ENCODE data around the gene GRIK1.
"Not testable (repeated sequence)": the region's sequence is repeated elsewhere in the genome, so short reads cannot be mapped to it uniquely, and the experiment has no call there.

GRIK1 gene

GRCh38 chr21:29626801-29627470, 312.9 kb downstream of the GRIK1 start:
- TF ChIP-seq ZNF274 (IDR thresholded peaks at IDR 0.05; ENCODE audit: low read depth, low read length) = no peak
- H3K4me3 ChIP-seq (ENCODE audit: low read length) = no peak overlapping the region

DNA sequence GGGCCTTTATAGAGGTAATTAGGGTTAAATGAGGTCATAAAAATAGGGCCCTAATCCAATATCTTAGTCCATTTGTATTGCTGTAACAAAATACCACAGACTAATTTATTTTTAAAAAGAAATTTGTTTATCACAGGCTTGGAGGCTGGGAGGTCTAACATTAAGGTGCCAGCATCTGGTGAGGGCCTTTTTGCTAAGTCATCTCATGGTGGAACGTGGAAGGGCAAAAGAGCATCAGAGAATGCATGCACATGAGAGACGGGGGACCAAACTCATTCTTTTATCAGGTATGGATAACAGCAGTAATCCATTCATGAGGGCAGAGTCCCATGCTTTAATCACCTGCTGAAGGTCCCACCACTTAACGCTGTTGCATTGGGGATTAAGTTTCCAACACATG, 313.8 kb downstream of the GRIK1 start:
- H3K4me3 ChIP-seq (ENCODE audit: low read length) = no peak overlapping the region
- TF ChIP-seq ZNF274 (IDR thresholded peaks at IDR 0.05; ENCODE audit: low read depth, low read length) = no peak

DNA sequence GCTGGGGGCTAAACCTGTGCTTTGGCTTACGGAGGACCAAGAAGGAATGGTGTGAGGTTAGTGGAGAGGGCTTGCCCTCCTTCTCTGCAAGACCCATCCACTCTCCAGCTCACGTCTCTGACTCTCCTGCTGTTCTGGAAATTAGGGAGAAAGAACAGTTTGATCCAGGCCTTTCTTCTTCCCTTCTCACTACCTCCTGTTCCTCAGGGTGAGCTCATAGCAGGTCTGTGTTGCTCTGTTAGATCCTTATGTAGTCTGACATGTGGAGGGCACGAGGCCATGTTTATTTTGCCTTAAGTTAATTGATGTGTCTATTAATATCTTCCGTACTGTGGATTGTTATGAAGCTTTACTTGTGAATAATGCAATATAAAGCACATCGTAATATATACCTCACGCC, 315.0 kb downstream of the GRIK1 start:
- no peak for TF ChIP-seq ZNF274 (IDR thresholded peaks at IDR 0.05; ENCODE audit: low read depth, low read length)
- H3K4me3 ChIP-seq (ENCODE audit: low read length) = no peak overlapping the region

DNA sequence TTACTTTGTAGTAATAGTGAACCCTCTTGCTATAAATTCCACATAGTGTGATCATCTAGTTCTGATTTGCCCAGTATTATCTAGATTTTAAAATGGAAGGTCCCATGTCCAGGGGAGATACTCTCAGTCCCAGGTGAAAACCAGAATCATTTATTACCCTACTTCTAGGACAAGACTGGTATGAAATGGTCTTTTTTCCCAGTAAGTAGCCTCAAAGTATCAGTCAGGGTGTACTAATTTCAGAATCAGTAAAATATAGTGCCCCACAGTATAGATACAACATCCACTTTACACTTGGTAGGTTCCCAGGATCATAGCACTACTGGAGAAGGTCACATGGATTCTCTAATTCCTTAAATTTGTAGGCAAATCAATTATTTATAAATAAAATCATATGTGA, 318.3 kb downstream of the GRIK1 start:
- H3K4me3 ChIP-seq (ENCODE audit: low read length) = no peak overlapping the region
- TF ChIP-seq ZNF274 (IDR thresholded peaks at IDR 0.05; ENCODE audit: low read depth, low read length) = no peak

GRCh38 chr21:29616209-29616751, 323.5 kb downstream of the GRIK1 start:
- no peak overlapping the region for H3K4me3 ChIP-seq (ENCODE audit: low read length)
- TF ChIP-seq ZNF274 (IDR thresholded peaks at IDR 0.05; ENCODE audit: low read depth, low read length) = no peak

DNA sequence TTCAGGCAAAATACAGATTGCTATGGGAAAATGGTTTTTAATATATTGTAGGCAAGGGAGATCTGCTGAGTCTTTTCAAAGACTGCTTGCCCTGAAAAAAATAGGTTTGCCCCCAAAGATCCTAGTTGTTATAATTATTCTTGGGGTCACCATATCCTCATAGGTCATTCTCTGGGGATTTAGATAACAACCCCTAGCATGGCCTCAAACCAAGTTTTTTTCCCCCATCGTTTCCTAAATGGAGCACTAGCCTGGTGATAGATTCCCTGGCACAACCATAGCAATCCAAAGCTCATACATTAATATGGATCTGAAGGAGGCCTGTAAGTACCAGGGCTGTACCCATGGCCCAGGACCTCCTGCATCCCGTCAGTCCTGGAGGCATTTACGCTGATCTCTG, 325.9 kb downstream of the GRIK1 start:
- H3K4me3 ChIP-seq (ENCODE audit: low read length) = no peak overlapping the region
- no peak for TF ChIP-seq ZNF274 (IDR thresholded peaks at IDR 0.05; ENCODE audit: low read depth, low read length)

DNA sequence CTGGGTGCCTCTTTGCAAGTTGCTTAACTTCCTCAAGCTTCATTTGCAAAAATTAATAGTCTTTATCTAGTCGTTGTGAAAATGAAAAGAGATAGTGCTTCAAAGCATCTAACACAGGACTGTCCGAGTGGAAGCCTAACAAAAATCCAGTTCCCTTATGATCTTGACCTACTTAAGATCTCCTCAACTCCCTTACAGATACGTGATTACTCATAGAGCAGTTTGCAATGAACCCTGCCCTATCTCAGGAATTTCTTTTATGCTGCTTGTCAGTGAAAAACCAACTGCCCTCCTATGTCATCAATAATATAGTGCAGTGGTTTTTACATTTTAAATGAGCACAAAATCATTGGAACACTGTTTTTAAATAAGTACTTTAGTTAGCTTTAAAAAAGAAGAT, 326.8 kb downstream of the GRIK1 start:
- no peak for TF ChIP-seq ZNF274 (IDR thresholded peaks at IDR 0.05; ENCODE audit: low read depth, low read length)
- no peak overlapping the region for H3K4me3 ChIP-seq (ENCODE audit: low read length)

DNA sequence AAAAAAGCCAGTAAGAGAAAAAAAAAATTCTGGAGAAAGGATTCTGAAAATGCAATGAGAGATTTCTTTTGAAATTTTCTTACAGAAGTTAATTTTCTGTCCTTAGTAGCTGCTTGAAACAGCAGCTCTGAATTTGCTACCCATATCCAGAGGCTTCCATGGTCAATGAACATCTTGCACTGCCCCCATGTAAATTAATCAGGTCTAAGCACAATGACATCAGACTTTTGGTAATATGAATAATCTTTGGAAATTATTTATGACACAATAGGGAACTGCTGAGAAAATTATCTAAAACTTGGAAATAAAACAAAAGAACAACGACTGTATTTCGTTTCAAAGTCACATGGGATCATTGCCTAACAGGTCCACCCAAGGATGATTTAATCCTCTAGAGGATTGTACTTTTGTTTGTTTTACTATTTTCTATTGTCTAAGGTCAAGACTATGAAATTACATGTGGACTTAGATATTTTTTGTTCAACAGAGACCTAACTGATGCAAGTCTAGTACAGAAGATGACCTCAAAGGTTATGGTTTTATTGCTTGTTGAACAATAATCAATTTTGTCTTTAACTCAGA, 328.9 kb downstream of the GRIK1 start:
- TF ChIP-seq ZNF274 (IDR thresholded peaks at IDR 0.05; ENCODE audit: low read depth, low read length) = no peak
- no peak overlapping the region for H3K4me3 ChIP-seq (ENCODE audit: low read length)

GRCh38 chr21:29606613-29607012, 333.2 kb downstream of the GRIK1 start:
- H3K4me3 ChIP-seq (ENCODE audit: low read length) = no peak overlapping the region
- no peak for TF ChIP-seq ZNF274 (IDR thresholded peaks at IDR 0.05; ENCODE audit: low read depth, low read length)

- H3K4me3 ChIP-seq (ENCODE audit: low read length) = not testable (repeated sequence)
These were observed 334.6 kb downstream of the GRIK1 start for GRCh38 chr21:29605219-29605618.

GRCh38 chr21:29604076-29604475, 335.7 kb downstream of the GRIK1 start:
- TF ChIP-seq ZNF274 (IDR thresholded peaks at IDR 0.05; ENCODE audit: low read depth, low read length) = no peak
- no peak overlapping the region for H3K4me3 ChIP-seq (ENCODE audit: low read length)

- TF ChIP-seq ZNF274 (IDR thresholded peaks at IDR 0.05; ENCODE audit: low read depth, low read length) = no peak
- H3K4me3 ChIP-seq (ENCODE audit: low read length) = no peak overlapping the region
These were observed 338.7 kb downstream of the GRIK1 start for GRCh38 chr21:29601047-29601446.

DNA sequence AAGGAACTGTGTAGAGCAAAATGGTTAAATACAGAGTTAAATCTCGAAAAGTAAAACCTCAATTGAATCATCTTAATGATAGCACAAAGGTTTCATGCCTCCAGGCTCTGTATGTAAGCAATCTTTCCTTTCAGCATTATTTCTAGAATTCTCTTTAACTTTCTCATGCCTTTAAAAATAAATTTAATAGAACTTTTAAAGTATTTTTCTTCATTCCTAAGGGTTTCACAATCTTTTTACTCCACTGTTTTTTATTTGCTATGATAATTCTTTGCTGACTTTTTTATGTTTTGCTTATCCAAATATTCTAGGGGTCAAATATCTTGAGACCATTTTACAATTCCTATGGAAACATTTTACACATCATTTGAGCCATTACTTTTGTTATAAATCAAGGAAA, 353.1 kb downstream of the GRIK1 start:
- TF ChIP-seq ZNF274 (IDR thresholded peaks at IDR 0.05; ENCODE audit: low read depth, low read length) = no peak
- no peak overlapping the region for H3K4me3 ChIP-seq (ENCODE audit: low read length)

- no peak overlapping the region for H3K4me3 ChIP-seq (ENCODE audit: low read length)
- no peak for TF ChIP-seq ZNF274 (IDR thresholded peaks at IDR 0.05; ENCODE audit: low read depth, low read length)
These were observed 354.3 kb downstream of the GRIK1 start for GRCh38 chr21:29585462-29585861.

GRCh38 chr21:29583424-29583924, 356.3 kb downstream of the GRIK1 start:
- TF ChIP-seq ZNF274 (IDR thresholded peaks at IDR 0.05; ENCODE audit: low read depth, low read length) = no peak
- H3K4me3 ChIP-seq (ENCODE audit: low read length) = no peak overlapping the region

Measured in GM08714 (cell line).